ENCODE data around the gene LRRC37B.
"Not testable (repeated sequence)": the region's sequence is repeated elsewhere in the genome, so short reads cannot be mapped to it uniquely, and the experiment has no call there.

Gene LRRC37B

DNA sequence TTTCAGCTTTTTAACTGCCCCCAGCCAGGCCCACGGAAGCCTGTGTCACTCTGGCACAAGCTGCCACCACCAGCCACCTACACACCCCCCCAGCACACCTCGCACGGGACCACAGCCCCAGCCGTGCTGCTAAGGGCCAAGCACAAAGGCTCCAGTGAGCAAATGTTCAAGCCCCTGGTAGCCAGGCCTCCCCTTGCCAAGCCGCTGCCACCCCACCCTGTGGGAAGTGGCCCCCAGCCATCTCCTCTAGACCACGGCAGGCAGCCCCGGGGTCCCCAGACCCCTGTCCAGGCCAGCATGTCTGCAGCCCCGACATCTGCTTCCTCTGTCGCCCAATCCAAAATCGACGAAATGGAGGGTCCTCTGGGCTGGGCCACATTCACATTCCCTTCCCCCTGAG is 35.1 kb downstream of the LRRC37B start:
- DNase-seq = not testable (repeated sequence)

DNA sequence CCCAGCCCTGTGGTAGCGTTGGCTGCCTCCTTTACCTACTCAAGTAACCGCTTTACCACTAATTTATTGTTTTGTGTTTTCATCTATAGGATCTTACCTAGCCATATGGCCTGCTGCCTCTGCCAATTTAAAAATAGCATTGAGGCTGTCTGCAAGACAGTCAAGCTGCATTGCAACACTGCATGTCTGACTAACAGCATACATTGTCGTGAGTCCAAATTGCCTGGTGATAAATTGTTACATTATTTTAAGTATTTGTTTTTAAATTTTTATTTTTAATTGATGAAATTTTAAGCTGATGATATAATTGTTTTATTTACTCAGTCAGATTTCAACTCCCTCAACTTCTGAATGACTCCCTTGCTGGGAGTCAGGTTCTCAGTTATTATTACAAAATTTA is 38.4 kb downstream of the LRRC37B start:
- not testable (repeated sequence) for DNase-seq

GRCh38 chr17:32047663-32048062 is 40.5 kb downstream of the LRRC37B start:
- DNase-seq = not testable (repeated sequence)

DNA sequence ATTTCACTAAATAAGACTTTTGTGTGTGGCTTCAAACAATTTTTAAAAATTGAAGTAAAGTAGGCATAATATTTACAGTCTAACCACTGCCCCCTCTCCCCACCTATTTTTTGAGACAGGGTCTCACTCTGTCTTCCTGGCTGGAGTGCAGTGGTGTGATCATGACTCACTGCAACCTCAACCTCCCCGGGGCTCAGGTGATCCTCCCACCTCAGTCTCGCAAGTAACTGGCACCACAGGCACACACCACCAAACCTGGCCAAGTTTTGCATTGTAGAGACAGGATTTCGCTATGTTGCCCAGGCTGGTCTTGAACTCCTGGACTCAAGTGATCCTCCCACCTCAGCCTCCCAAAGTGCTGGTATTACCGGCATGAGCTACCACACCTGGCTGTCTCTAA is 47.8 kb downstream of the LRRC37B start:
- not testable (repeated sequence) for DNase-seq

DNA sequence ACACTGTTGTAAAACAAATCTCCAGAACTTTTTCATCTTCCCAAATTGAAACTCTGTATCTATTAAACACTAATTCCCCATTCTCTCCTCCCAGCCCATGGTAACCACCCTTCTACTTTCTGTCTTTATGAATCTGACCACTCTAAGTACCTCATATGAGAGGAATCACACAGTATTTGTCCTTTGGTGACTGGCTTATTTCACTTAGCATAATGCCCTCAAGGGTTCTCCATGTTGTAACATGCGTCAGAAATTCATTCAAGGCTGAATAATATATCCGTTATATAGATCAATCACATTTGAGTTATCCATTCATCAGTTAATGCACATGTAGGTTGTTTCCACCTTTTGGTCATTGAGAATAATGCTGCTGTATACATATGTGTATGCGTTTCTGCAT is 48.2 kb downstream of the LRRC37B start:
- not testable (repeated sequence) for DNase-seq

- not testable (repeated sequence) for DNase-seq
These were observed 49.3 kb downstream of the LRRC37B start for GRCh38 chr17:32056500-32056899.

DNA sequence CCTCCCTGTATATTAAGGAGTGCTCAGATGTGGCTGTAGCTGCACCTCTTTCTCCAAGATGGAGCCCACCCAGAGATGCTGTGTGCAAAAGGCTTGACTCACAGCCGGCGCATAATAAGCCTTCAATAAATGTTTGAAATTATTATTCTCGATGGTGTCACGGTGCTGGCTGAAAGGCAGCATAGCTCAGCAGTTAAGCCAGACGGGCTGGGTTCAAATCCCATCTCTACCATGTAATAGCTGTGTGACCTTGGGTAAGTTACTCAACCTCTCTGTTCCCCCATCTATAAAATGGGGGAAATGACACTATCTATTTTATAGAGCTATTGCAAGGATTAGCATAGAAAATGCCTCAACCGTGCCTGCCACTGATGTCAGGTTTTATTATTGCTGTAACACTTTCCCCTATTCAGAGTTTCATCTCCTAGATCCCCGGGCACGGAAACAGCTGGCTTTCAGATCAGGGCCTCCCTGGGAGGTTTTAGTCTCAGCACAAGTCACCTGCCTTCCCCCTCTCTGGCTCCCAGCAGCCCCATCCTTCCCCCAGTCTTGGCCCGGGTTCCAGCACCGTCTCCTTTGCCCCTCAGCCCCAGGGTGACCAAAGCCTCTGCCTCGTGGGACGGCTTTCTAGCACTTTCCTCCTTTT is 50.4 kb downstream of the LRRC37B start:
- not testable (repeated sequence) for DNase-seq

GRCh38 chr17:32060695-32061094 is 53.5 kb downstream of the LRRC37B start:
- not testable (repeated sequence) for DNase-seq

GRCh38 chr17:32061840-32062239 is 54.7 kb downstream of the LRRC37B start:
- DNase-seq = not testable (repeated sequence)

- DNase-seq = not testable (repeated sequence)
These were observed 56.9 kb downstream of the LRRC37B start for GRCh38 chr17:32064091-32064490.

DNA sequence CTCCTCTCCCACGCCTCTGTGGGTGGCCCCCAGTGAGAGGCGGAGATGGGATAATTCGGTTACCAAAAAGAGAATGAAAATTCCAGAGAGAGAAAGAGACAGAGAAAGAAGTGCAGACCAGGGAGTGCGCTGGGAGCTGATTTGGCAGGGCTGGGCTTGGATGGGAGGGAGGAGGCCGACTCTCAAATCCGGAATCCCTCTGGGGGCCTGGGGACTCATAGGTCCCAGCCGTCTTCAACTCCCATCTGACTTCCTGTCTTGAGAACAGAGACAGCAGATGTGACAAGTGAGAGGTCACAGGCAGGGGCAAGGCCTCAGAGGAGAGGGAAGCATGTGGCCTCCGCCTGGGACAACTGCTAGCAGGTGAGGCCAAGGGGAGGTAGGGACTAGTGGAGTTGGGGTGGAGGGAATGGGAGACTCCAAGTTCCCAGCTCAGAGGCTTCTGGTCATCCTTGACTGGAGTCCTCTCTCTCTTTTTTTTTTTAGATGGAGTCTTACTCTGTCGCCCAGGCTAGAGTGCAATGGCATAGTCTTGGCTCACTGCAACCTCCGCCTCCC is 59.0 kb downstream of the LRRC37B start:
- not testable (repeated sequence) for DNase-seq

- peak; percentile 0 for DNase-seq
These were observed 59.9 kb downstream of the LRRC37B start for GRCh38 chr17:32066863-32067642.

GRCh38 chr17:32069067-32069466 is 61.9 kb downstream of the LRRC37B start:
- not testable (repeated sequence) for DNase-seq

DNA sequence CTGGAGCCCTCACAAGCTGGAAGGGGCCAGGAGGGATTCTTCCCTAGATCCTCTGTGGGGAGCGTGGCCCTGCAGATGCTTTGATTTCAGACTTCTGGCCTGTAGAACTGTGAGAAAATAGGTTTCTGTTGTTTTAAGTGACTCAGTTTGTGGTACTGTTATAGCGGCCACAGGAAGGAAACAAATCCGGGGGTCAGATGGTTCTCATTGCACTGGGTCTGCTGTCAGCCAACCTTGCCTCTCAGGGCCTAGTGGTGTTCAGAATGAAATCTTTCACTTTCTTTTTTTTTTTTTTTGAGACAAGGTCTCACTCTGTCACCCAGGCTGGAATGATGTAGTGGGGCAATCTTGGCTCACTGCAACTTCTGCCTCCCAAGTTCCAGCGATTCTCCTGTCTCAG is 64.8 kb downstream of the LRRC37B start:
- DNase-seq = not testable (repeated sequence)

- DNase-seq = not testable (repeated sequence)
These were observed 65.9 kb downstream of the LRRC37B start for GRCh38 chr17:32073131-32073530.

DNA sequence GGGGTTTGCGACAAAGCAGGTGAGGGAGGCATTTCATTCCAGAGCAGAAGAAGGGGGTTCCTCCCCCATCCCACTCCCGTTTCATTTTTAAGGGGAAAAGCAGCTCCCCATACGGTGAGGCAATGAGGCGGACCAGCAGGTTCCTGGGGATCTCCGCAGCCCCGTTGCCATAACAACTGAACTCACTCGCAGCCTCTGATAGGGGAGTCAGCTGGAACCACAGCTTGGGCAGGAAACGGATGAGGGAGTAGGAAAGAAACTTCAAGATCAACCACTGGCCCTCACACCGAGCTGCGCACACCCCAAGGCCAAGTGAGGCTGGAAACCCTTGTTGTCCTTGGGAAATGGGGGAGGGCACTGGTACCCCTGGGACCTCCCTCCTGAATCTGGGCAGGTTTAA is 72.6 kb downstream of the LRRC37B start:
- peak; percentile 68 for DNase-seq

- DNase-seq = not testable (repeated sequence)
These were observed 76.4 kb downstream of the LRRC37B start for GRCh38 chr17:32083550-32083979.

- not testable (repeated sequence) for DNase-seq
These were observed 77.1 kb downstream of the LRRC37B start for GRCh38 chr17:32084003-32084941.

DNA sequence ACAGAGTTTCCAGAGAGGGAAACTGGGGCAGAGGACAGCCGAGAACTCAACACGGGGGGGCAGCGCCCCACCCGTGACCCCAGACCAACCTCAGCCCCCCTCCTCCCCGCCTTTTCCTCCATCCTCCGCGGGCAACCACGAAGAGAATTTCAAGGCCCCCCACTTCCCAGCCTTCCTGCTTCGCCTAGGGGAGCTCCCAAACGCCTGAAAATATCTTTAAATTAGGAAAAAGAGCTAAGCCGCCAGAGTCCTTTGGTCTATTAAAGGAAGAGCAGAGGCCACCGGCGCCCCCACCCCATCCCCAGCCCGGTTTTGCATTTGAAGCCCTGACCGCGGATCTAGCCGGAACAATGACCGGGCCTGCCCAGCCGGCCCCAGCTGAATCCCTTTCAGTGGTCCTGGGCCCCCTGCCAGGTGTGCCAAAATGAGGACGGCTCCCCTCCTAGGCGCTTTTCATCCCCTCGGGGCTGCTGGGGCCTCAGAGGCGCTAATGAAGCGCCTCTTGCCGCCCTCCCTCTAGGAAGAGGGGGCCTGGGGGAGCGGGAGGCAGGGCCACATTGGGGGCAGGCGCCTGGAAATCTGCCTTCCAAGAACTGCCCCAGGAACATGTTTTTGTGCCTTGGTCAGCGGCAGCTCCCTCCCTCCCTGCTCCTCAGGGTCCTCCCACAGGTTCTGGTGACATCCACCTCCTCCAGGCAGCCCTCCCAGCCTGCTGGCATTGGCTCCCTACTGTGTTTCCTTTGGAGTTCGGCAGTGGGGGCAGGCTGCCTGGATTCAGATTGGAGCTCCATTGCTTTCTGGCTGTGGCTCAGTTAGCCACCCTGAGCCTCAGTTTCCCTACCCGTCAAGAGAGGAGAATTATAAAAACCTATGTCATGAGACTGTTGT is 78.0 kb downstream of the LRRC37B start:
- not testable (repeated sequence) for DNase-seq

DNA sequence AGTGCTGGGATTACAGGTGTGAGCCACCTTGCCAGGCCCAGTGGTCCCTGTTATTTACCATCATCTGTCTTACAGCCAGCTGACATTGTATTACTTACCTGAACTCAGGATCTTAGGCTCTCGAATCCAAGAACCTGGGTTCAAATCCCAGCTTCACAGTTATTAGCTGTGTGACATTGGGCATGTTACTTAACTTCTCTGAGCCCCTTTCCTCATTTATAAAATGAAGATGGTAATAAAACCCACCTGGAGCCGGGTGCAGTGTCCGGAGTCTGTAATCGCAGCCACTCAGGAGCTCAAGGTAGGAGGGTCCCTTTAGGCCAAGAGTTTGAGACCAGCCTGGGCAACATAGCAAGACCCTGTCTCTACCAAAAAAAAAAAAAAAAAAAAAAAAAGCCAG is 79.7 kb downstream of the LRRC37B start:
- DNase-seq = not testable (repeated sequence)

DNA sequence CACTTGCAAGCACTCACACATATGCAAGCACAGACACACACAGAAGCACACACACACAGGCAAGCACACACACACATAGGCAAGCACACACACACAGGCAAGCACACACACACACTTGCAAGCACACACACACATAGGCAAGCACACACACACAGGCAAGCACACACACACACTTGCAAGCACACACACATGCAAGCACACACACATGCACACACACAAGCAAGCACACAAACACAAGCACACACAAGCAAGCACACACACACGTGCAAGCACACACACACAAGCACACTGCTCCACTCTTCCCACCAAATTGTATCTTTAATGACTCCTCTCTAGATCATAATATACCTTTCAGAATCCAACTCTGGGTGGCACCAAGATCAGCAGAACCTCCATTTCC is 84.9 kb downstream of the LRRC37B start:
- not testable (repeated sequence) for DNase-seq

DNA sequence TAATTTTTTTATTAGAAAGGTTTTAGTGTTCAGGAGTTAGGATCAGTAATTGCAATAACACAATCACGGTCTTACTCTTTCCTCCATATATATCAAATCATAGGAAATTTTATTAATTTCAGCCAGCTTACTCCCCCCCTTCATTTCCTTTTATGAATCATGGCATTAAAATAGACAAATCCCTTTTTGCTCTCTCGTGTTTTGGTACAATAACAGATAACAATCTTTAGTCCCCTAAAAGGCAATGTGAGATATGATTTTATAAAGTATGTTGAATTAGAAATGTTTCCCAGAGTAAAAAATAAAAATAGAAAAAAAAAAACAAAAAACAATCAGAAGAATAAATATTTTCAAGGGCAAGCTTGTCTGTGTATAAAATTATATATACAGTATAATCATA is 92.5 kb downstream of the LRRC37B start:
- DNase-seq = no peak

Measured in inflammatory macrophage treated with lipopolysaccharide for 4 hours (primary cell).